ENCODE data around the gene AFAP1.

AFAP1 gene

DNA sequence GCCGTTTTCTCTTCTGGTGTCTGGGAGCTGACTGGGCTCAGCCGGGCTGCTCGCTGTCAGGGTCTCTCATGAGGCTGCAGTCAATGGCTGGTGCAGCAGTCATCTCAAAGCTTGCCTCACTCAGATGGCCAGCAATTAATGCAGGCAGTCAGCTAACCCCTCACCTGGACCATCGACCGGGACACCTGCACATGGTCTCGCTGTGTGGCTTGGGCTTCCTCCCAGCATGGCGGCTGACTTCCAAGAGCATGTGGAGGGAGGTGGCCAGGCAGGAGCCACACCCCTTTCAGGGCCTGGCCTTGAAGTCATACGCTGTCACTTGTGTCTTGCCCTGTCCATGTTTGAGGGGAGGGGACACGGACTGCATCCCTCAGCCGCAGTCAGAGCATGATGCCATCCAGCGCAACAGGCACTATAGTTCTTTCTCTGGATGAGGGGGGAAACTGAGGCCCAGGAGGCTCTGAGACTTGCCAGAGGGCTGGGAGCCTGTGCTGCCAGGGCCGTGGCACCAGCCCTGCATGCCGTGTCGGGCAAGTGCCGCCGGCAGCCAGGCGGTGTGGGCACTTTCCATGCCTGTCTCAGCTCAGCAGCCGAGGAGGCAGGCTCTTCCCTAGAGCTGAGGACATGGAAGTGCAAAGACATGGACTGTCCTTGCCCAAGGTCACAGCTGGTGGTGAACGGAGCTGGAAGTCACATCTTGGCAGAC lies 201.8 kb downstream of the AFAP1 start:
- no peak for DNase-seq (ENCODE audit: low read depth in 2 of 2)

DNA sequence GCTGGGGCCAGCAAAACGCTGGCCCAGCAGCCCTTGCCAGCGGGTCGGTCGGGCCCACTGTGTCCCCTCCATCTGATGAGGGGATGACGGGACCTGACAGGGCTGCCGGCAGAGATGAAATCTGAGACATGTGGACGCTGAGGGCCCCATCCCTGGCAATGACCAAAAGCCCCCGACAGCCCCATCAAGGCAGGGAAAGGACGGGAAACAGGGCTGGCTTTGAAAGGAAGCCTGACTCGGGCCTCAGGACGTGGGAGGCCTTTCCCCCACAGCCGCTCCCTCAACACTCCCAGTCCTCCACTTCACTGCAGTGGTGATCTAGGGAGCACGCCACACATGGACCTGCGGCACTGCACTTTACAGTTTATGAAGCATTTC lies 202.4 kb downstream of the AFAP1 start:
- DNase-seq (ENCODE audit: low read depth in 2 of 2) = no peak

DNA sequence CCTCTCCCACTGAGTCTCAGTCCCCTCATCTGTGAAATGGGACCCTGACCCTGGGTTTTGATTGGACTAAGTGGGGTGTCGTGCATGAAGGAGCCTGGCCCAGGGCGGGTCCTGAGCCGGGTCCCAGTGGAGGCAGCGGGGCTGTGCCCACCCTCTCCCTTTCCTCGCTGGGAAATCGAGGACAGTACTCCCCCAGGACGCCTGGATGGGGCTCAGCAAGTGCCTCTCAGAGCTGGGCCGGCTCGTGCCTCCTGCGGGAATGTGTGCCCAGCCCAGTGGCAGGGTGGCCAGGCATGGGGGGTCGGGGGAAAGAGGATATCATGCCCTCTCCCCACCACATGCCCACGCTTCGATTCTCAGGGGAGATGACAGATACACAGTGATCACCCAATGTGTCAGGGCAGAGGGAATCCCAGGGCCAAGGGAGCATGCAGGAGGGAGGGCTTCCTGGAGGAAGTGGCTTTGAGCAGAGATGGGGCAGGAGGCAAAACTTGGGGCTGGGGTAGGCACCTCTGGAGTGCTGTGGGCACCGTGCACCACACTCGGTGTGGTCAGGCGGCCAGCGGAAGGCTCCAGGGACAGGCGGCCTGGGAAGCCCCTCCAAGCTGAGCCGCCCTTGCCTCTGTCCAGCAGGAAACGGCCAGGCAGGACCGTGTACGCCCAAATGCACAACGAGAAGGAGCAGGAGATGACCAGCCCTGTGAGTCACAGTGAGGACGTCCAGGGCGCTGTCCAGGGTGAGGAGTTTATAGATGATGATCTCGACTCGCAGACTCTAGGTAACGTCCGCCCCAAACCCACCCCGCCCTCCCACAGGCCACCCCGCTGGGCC lies 203.0 kb downstream of the AFAP1 start:
- DNase-seq (ENCODE audit: low read depth in 2 of 2) = no peak

DNA sequence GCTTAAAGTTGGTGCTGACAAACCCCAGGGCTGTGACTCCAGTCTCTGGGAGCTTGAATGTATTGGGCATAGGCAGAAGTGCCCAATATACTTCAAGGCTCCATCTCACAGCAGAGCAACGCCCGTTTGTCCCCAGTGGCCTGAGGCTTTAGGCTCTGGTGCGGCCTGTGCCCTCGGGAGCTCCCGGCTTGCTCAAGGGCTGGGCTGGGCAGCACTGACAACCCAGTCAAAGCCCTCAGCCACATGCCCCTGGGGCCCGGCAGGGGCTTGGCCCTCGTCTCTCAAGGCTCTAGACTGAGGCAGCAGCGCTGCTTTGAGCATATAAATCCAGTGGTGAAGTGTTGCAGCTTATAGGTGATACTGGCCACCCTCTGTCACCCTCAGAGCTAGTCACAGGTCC lies 203.7 kb downstream of the AFAP1 start:
- DNase-seq (ENCODE audit: low read depth in 2 of 2) = no peak

DNA sequence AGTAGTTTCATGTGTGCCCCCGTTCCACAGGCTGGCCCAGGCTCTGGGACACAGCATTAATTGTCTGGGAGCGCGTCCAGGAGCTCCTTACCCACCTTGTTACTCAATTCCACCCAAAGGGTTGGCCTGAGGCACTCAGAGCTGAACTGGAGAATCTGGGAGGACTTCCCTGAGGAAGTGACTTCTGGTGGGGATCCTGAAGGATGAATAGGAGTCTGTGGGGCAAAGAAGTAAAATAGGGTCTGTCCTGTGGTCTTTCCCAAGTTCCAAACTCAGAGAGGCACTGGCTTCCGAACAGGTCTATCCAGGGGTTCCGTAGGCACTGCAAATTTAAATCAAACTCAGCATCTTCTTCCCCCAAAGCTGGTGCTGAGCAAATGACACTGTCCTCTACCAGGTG lies 204.3 kb downstream of the AFAP1 start:
- no peak for DNase-seq (ENCODE audit: low read depth in 2 of 2)

DNA sequence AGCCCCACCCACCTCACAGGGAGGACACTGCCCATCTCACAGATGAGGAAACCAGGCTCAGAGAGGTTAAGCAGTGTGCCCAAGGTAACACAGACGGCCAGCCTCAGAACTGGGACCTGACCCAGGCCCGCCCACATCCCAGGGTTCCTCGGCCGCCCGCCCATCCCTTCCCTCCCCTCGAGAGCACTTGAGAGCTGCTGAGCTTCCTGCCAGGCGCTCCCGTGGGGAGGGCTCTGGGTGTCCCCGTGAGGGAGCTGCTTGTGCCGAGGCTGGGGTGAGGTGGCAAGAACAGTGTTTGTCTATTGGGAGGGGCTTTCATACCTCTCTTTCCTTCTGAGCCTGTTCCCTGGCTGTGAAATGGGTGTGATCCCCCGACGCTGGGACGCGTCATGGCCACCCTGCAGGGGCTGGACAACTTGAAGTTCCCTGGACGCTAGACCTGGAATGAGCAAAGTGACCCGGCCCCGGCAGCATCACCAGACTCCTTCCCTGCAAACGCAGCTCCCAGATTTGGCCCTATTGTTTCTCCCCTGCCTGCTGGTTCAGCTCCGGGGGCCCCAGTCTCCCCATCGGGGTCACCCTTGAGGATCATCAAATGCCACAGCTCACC lies 204.9 kb downstream of the AFAP1 start:
- no peak for DNase-seq (ENCODE audit: low read depth in 2 of 2)

DNA sequence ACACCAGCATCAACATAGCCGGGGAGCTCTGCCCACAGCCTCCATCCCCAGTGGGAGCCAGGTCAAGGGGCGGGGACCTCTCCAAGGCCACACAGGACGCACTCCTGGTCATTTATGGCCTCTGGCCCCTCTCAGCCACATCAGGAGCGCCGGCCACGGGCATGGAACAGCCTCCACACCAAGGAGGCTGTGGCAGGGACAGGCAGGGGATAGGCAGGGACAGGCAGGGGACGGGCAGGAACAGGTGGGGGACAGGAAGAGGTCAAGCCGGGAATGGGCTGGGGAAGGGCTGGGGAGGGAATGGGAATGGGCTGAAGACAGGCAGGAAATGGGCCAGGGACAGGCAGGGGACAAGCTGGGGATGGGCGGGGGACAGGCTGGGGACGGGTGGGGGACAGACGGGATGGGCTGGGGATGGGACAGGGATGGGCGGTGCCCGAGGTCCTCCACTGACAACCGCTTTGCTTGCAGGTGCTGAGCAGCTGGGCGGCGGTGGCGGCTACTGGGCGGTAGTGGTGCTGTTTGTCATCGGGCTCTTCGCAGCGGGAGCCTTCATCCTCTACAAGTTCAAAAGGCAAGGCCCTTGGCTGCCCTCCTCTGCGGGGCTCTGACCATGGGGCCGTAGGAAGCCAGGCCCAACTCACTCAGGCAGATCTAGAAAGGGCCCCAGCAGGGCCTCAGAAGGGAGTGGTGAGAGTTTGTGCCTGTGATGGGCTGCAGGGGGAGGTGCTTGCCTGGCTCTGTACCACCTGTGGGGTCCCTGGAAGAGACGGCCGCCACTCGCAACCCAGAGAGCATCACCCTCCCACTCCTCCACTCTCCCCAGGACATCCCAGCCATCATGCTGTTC lies 205.6 kb downstream of the AFAP1 start:
- DNase-seq (ENCODE audit: low read depth in 2 of 2) = no peak

DNA sequence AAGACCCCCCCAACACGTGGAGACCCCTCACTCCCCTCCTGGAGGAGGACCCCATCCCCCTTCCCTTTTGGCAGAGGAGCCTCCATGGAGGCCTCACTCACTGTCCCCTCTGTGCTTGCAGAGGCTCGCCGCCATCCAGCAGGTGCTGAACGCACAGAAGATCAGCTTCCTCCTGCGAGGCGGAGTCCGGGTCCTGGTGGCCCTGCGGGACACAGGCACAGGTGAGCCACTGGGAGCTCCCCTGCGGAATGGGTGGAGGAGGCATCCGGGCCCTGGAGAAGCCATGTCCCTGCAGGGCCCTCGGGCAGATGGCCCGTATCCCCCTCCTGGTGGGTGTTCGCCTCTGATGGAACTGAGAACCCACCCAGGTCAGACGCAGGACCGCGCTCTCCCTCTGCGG lies 206.5 kb downstream of the AFAP1 start:
- no peak for DNase-seq (ENCODE audit: low read depth in 2 of 2)

DNA sequence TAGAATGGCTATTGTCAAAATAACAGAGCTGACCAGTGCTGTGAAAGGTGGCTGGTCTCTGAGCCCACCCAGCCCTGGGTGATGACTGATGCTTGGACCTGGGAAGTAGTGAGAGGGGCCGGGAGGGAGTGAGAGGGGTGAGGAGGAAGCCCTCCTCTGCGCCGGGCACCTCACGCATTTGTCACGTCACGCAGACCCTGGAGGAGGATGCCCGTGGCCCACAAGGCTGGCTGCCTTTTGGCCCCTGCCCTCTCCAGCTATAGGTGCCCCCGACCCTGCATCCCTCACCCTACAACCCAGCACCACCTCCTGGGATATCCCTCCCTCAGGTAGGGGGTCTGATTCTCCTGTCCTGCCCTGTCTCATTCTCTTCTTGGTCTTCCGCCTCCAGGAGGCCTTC lies 207.4 kb downstream of the AFAP1 start:
- DNase-seq (ENCODE audit: low read depth in 2 of 2) = no peak

DNA sequence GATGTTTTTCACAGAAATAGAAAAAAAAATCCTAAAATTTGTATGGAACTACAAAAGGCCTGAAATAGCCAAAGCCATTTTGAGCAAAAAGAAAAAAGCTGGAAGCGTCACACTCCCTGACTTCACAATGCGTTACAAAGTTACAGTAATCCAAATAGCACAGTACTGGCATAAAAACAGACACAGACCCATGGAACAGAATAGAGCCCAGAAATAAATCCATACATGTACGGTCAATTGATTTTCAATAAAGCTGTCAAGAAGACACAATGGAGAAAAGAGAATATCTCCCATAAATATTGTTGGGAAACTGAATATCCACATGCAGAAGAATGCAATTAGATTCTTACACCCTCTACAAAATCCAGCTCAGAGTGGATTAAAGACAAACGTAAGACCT lies 208.2 kb downstream of the AFAP1 start:
- DNase-seq (ENCODE audit: low read depth in 2 of 2) = no peak

DNA sequence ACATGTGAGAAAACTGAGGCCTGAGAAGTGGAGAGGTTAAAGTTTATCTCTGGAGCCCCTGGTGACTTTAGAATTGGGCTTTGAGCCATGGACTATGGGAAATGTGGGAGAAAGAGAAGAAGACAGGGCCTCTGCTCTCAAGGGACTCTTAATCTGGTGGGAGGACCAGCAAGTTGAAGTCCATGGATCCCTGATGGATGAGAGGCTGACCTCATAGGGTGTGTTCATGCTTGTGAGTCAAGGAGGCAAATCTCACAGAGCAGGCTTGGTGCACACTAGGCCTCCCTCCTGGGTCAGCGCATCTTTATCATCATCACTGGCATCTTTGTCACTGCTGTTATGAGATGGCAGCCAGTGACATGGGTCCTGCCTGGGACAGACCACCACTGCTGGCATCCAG lies 211.9 kb downstream of the AFAP1 start:
- DNase-seq (ENCODE audit: low read depth in 2 of 2) = no peak

DNA sequence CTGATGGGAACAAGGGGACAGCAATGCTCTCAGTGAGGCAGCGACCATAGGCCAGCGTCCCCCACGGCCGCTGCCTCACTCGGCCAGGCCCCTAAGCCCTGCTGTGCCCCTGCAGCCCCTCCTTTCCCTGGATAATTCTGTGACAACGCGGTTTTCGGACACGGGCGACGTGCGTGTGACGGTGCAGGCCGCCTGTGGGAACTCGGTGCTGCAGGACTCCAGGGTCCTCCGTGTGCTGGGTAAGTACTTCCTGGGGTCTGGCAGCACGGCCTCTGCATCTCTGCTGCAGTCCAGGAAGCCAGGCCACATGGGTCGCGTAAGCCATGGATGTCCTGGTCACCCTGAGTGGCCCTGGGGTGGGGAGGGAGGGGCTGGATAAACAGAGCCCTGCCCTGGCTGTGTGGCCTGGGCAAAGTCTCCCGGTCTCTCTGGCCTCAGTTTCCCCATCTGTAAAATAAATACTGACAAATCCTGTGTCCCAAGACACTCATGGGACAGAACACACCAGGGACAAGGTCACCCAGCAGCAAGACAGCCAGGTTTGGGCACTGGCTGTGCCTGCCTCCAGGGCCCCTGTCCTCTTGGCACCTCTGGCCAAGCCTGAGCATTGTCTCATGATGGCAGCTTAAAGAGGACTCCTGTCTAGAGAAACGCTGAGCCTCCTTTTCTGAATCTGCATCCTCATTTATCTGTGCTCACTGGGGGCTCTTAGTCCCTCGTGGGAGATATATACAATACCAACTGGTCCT lies 212.8 kb downstream of the AFAP1 start:
- no peak for DNase-seq (ENCODE audit: low read depth in 2 of 2)

DNA sequence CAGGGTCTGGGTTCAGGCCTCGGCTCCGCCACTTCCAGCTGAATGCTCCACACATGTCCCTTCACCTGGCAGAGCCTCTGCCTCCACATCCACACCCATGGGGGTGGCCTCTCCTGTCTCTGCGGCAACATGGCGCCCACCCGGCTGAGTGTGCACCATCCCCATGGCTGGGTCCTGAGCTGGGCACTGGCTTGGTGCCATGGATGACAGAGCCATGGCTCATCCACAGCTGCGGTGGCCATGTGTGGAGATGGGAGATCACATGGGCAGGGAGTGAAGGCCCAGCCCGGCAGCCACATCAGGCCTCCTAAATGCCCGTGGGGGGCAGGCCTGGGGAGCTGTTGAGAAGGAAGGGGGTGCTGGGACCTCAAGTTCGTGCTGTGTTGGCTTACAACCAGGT lies 213.7 kb downstream of the AFAP1 start:
- DNase-seq (ENCODE audit: low read depth in 2 of 2) = no peak

DNA sequence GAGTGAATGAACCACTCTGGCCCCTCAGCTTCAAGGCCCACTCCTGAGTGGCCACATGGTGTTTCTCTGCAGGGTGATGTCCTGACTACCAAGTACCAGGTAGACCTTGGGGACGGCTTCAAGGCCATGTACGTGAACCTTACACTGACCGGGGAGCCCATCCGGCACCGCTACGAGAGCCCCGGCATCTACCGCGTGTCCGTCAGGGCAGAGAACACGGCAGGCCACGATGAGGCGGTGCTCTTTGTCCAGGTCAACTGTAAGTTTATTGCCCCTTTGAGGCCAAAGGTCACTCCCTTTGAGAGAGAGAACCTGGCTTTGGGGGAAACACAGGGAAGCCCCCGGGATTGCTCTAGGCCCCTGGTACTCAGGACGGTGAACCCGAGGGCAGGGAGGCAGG lies 216.0 kb downstream of the AFAP1 start:
- DNase-seq (ENCODE audit: low read depth in 2 of 2) = no peak

DNA sequence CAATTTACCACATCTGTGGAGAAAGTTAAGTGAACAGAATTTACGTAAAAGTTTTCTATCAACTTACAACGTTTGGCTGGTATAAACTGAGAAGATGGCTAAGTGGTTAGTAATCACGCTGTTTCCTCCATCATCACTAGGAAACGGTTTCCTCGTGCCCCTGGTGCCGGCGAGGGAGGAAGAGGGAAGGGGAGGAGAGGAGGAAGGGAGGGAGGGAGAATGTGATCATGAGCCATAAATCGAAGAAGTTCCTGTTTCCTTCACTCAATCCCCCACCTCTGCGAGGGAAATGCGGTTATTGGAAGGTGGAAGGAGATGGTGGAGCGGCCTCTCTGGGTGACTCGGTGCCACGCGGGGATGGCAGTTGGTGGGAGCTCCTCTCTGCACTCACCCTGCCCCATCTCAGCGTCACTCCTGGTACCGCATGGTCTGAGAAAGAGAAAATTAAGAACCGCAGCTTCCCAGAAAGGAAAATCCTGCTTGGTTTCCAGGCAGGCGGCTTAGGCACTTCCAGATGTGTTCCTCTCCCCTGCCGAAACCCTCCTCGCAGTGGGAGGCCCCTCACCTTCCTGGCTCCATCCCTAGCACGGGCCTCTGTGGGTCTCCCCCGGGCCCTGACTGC lies 216.8 kb downstream of the AFAP1 start:
- DNase-seq (ENCODE audit: low read depth in 2 of 2) = no peak

DNA sequence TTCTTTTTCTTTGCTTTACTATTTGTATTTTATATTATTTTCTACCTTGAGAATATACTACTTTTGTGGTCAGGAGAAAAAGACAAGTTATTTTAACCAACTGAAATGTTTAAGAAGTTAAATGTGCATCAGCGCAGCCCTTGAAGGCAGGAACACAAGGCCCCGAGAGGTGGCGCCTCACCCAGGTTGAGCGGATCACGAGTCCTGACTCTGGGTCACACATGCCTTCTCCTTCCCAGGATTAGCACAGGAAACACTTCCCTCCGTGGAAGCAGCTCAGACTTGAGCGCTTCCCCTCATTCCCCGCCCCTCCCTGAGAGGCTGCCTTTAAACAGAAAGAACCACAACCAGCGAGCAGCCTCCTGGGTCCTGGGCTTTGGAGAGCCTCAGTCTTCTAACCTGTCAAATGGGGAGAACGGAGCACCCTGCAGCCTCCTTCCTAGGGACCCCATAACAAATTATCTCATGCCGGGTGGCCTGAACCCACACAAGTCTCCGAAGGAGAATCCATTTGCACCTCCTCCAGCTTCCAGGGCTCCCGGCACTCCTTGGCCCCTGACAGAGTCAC lies 217.6 kb downstream of the AFAP1 start:
- DNase-seq (ENCODE audit: low read depth in 2 of 2) = no peak

DNA sequence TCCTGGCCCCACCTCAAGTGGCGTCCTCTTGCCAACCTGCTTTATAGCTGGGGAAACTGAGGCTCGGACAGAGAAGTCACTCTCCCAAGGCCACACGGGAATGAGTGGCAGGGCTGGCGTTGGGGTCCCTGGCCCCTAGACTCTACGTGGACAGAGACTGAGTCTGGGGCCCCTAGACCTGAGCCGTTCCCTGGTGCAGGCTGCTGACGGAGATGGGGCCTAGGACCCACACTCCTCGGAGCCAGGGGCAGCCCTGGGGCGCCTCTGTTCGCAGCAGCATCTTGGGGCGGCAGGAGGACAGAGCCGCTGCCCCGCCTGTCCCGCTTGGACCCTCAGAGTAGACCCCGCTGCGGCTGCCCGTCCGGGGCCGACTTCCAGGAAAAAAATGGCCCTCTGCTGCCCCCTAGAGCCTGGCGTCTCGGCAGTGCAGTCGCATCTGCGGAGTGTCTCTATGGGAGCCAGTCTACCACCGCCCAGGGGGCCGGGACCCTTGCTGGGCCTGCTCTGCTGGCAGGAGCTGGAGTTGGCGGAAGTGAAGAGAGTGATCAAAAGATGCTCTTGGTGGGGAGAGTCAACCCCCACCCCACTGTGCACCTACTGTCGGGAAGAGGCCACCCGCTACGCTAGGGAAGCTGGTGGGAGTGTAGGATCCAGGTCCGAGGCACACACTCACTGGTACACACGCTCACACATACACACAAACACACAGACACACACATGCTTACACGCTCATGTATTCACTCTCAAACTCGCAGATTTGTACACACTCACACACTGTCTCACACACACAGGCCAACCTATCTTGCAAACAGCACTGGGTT lies 220.1 kb downstream of the AFAP1 start:
- peak; percentile 51 to 64 for DNase-seq (ENCODE audit: low read depth in 2 of 2)

DNA sequence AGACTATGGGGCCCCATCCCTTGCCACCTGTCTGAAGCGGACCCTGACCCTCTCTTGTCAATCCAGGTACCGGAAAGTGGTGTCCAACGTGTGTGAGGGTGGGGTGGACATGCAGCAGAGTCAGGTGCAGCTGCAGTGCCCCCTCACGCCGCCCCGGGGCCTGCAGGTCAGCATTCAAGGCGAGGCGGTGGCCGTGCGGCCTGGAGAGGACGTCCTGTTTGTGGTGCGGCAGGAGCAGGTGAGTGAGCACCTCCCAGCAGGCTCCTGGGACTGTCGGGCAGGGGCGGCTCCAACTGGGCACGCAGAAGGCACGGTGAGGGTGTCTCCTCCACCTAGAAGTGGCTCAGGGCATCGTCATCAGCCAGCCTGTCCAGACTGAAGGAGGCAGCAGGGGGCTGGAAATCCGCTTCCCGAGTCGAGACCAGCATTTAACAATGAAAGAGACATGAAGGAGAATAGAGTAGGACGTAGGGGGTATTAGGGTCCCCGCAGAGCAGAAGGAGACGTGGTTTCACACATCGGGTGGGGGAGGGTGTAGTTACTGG lies 221.6 kb downstream of the AFAP1 start:
- no peak for DNase-seq (ENCODE audit: low read depth in 2 of 2)

DNA sequence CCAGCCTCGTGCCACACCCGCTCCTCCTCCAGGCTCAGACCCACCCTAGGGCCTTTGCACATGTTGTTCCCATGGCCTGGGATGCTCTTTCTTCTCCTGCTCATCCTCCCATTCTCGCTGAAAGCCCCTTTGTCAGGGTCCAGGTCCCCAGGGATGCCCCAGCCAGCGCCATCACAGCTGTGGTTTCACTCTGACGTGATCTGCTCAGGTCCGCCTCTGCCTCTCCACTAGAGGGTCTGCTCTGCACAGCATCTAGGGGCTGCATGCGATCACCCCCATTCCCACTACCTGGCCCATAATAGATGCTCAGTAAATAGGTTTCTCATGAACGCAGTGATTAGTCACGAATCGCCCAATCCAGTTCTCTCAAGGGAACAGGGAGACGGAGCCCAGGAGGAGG lies 222.5 kb downstream of the AFAP1 start:
- no peak for DNase-seq (ENCODE audit: low read depth in 2 of 2)

Measured in stimulated activated CD4-positive, alpha-beta T cell treated with anti-CD3 and anti-CD28 coated beads, Interleukin-1b, Interleukin-23, amount 100 ng/mL, for 4 hours (primary cell).